ENCODE measurements around the gene HDAC6. TPM values are rescaled to one million over a fixed set of nuclear protein-coding genes. Genes with fewer than 3 reads are reported as not detected.
"Not testable (repeated sequence)": the region's sequence is repeated elsewhere in the genome, so short reads cannot be mapped to it uniquely, and the experiment has no call there.

HDAC6 gene
- total and polyA plus RNA-seq, 8 donors: 24.9 to 132 (median 31.7) TPM

DNA sequence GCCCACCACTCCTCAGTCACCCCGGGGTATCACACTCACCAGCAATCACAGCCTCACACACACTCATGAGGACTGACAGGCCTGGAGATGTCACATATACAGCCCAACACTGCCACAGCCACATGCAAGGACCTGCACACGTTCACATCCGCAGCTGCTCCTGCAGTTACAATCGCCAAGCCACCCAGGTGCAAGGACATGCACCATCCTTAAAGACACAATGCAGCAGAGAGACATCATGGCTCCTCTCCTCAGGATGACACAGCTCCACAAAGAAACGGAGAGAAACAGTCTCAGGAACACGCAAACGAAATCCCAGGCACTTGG lies 32.5 kb downstream of the HDAC6 start:
- intact Hi-C loops (cut with DNase I): no loop called here
- no peak overlapping the region for H3K27ac ChIP-seq
- H3K9me3 ChIP-seq: no peaks in the 10 kb centered on the region
- ATAC-seq (peak in 1 of 4 donors; percentile 33), DNase-seq (no peak), FAIRE-seq (no peak)
- H3K36me3 ChIP-seq: no peaks in the 10 kb centered on the region
- no peak for TF ChIP-seq CTCF (IDR thresholded peaks at IDR 0.05)
- peaks cover 0 to 23% (median 7%) of the 10 kb centered on the region in 4 donors for H3K27me3 ChIP-seq
- no peak overlapping the region for H3K4me3 ChIP-seq
- 6 to 24% methylated on average over 7 of the region's 7 CpGs for WGBS, 2 donors
- H3K4me1 ChIP-seq: no peaks in the 10 kb centered on the region

- peak in 1 of 6 donors; percentile 24 for DNase-seq
- H3K4me1 ChIP-seq: no peaks in the 10 kb centered on the region
- WGBS, 2 donors: 12 to 34% methylated on average over 23 to 31 of the region's 35 CpGs
- TF ChIP-seq CTCF (IDR thresholded peaks at IDR 0.05): no peak
- intact Hi-C loops (cut with DNase I): no loop called here
- FAIRE-seq: no peak
- peak within 1 kb of the TSS in 1 of 4 donors; percentile 33 for H3K4me3 ChIP-seq
- ATAC-seq: peak in 3 of 4 donors; percentile 16 to 82 (median 80)
- no peaks in the 10 kb centered on the region for H3K36me3 ChIP-seq
- peaks cover 0 to 18% (median 7%) of the 10 kb centered on the region in 4 donors for H3K27me3 ChIP-seq
- no peak within 1 kb of the TSS for H3K27ac ChIP-seq
- no peaks in the 10 kb centered on the region for H3K9me3 ChIP-seq
Measured at GRCh38 chrX:48835524-48836329, 33.9 kb downstream of the HDAC6 start, which contains the start of gene PCSK1N. TSS of gene PCSK1N (minus strand) at chrX:48835610. CDS start at chrX:48835532, 78 bp downstream.

- WGBS, 2 donors: 71 to 73% methylated on average over 10 of the region's 10 CpGs
- DNase-seq (no peak), ATAC-seq (no peak), FAIRE-seq (no peak)
- no peak for TF ChIP-seq CTCF (IDR thresholded peaks at IDR 0.05)
- H3K27ac ChIP-seq: no peak overlapping the region
- no peaks in the 10 kb centered on the region for H3K36me3 ChIP-seq
- intact Hi-C loops (cut with DNase I): no loop called here
- no peaks in the 10 kb centered on the region for H3K4me1 ChIP-seq
- H3K4me3 ChIP-seq: no peak overlapping the region
- H3K9me3 ChIP-seq: no peaks in the 10 kb centered on the region
- H3K27me3 ChIP-seq: no peaks in the 10 kb centered on the region
Measured at GRCh38 chrX:48839686-48840085, 37.8 kb downstream of the HDAC6 start.

DNA sequence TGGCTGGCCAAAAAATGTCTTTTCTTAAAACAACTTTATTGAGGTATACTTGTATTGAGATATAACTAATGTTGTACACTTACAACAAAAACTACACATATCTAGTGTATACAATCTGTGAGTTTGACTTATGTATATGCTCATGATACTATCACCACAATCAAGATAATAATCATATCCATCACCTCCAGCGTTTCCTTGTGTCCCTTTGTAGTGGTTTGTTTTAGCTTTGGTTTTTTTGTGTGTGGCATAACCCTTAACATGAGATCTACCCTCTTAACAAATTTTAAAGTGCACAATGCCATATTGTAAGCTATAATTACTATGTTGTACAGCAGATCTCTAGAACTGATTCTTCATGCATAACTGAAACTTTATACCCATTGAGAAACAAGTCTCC lies 47.0 kb downstream of the HDAC6 start:
- peaks cover 0 to 12% (median 5%) of the 10 kb centered on the region in 4 donors for H3K27me3 ChIP-seq
- ATAC-seq: no peak
- intact Hi-C loops (cut with DNase I): no loop called here
- DNase-seq: no peak
- no peak overlapping the region for H3K4me3 ChIP-seq
- no peaks in the 10 kb centered on the region for H3K9me3 ChIP-seq
- H3K27ac ChIP-seq: no peak overlapping the region
- no peak for FAIRE-seq
- TF ChIP-seq CTCF (IDR thresholded peaks at IDR 0.05): no peak
- no peaks in the 10 kb centered on the region for H3K4me1 ChIP-seq
- H3K36me3 ChIP-seq: no peaks in the 10 kb centered on the region
- 31 to 40% methylated on average over 1 of the region's 1 CpG for WGBS, 2 donors

- no peak for FAIRE-seq
- WGBS, 2 donors: 72% methylated on average over 7 of the region's 7 CpGs
Measured at GRCh38 chrX:48852857-48853256, 51.0 kb downstream of the HDAC6 start.

DNA sequence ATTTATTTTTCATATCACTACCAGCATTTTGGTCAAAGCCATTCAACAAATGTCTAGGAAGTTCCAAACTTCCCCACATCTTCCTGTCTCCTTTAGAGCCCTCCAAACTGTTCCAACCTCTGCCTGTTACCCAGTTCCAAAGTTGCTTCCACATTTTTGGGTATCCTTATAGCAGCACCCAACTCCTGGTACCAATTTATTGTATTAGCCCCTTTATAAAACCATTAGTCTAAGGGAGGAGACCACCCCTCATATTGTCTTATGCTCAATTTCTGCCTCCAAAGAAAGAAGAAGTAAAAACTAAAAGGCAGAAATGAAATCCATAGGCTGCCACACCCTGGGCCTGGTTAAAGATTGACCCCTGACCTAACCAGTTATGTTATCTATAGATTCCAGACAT lies 51.6 kb downstream of the HDAC6 start:
- H3K4me3 ChIP-seq; FAIRE-seq; H3K36me3 ChIP-seq; intact Hi-C loops (cut with DNase I); ATAC-seq; H3K4me1 ChIP-seq; DNase-seq; H3K27ac ChIP-seq; H3K9me3 ChIP-seq: not testable (repeated sequence)
- H3K27me3 ChIP-seq: peaks cover 0 to 15% (median 3%) of the 10 kb centered on the region in 4 donors

More at GRCh38 chrX:48852857-48853256, 51.0 kb downstream of the HDAC6 start:
- Histone ChIP-seq H3K9me3 (no peaks in the 10 kb centered on the region), H3K27ac (no peak overlapping the region), H3K27me3 (peaks cover 0 to 15% (median 5%) of the 10 kb centered on the region in 4 donors), H3K36me3 (no peaks in the 10 kb centered on the region), H3K4me1 (no peaks in the 10 kb centered on the region), H3K4me3 (no peak overlapping the region)
- intact Hi-C loops (cut with DNase I): no loop called here
- DNase-seq (no peak), ATAC-seq (no peak)
- no peak for TF ChIP-seq CTCF (IDR thresholded peaks at IDR 0.05)

GRCh38 chrX:48854121-48854804 lies 52.4 kb downstream of the HDAC6 start:
- H3K4me1 ChIP-seq; H3K27ac ChIP-seq; DNase-seq; H3K36me3 ChIP-seq; H3K9me3 ChIP-seq; intact Hi-C loops (cut with DNase I); FAIRE-seq; H3K4me3 ChIP-seq; ATAC-seq: not testable (repeated sequence)
- peaks cover 0 to 12% (median 3%) of the 10 kb centered on the region in 4 donors for H3K27me3 ChIP-seq
- 77 to 89% methylated on average over 12 of the region's 12 CpGs for WGBS, 2 donors

Measured in pancreas (tissue), 10 donors.